HG03460 (cell line): ENCODE measurements around the gene SLC35E2B.

Experiments used
- ATAC-seq: cut with Tn5 transposase; IDR thresholded peaks from one replicate; pipeline ENCODE4 v1.9.1; 2021; ENCODE audit not compliant: unreplicated experiment

SLC35E2B gene

GRCh38 chr1:1614954-1615255 lies 77.7 kb downstream of the SLC35E2B start:
- ATAC-seq, result no peak

- no peak for ATAC-seq
Observed at GRCh38 chr1:1614204-1614953, 78.2 kb downstream of the SLC35E2B start.

DNA sequence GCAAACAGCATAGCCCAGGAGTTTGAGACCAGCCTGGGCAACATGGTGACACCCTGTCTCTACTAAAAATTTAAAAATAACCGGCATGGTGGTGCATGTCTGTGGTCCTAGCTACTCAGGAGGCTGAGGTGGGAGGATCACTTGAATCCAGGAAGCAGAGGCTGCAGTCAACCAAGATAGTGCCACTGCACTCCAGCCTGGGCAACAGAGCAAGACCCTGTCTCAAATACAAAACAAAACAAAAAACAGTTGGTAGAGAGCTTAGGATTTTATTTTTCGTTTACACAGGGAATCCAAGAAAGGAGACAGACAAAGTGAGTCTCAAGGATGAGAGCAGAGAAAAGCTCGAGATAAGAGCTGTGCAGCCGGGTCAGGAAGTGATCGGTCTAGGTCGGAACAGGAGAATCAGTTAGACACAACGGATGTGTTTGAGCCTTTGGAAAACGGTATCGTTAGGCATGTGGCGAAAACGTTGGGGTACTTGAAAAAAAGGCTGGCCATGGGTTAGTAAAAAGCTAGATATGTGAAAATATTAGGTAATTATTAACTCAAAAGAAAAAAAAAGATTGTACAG lies 79.0 kb downstream of the SLC35E2B start:
- no peak for ATAC-seq

DNA sequence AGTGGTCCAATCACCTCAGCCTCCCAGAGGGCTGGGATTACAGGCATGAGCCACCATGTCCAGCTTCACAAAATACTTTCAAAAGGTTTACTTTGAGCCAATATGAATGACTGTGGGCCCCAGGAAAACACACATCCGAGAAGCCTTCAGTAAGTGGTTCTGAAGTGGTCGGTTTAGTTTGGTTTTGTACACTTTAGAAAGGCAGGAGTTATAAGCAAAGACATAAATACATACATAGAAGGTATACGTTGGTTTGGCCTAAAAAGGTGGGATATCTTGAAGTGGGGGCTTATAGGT lies 80.5 kb downstream of the SLC35E2B start:
- ATAC-seq, result no peak

- ATAC-seq, result no peak
Observed at GRCh38 chr1:1610796-1611195, 81.8 kb downstream of the SLC35E2B start.

DNA sequence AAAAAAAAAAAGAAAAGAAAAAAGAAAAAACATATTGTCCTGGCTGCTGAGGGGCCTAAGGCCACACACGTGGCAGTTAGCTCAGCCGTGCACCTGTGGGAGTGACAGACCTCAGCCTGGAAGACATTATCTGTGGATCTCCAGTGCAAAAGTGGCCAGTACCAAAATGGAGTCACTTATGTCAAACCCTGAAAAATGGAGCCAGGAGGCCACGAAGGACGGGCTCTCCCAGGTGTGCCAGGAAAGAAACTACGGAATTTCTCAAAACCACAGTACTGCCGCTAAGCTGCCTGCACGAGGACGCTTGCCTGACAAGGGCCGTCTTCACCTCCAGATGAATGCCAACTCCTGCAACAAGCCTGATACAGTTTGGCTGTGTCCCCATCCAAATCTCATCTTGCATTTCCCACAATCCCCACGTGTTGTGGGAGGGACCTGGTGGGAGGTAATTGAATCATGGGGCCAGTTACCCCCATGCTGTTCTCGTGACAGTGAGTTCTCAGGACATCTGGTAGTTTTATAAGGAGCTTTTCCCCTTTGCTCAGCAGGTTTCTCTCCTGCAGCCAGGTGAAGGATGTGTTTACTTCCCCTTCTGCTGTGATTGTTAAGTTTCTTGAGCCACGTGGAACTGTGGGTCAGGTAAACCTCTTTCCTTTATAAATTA lies 82.6 kb downstream of the SLC35E2B start:
- no peak for ATAC-seq
